SK-N-SH treated with all-trans-retinoic acid at 6 μM for 48 hours (cell line): ENCODE data around the gene ZCCHC14.

Source experiments
- ATAC-seq: fragments of 200-7000 bp; cut with Tn5 transposase; 3 replicates; pipeline ENCODE4 v1.9.1; 2020; ENCODE audit warnings: mild to moderate bottlenecking, moderate library complexity
- ARNTL ChIP-seq: fragments of 450-650 bp; formaldehyde crosslinking; IDR thresholded peaks from 2 replicates; pipeline ENCODE4 v1.5.0; 2020; ENCODE audit warnings: low read depth, mild to moderate bottlenecking, moderate library complexity, borderline replicate concordance
- BACH2 ChIP-seq: fragments of 250-450 bp; sonication (Bioruptor Pico); IDR thresholded peaks from 2 replicates; pipeline ENCODE4 v1.9.0; 2021; ENCODE audit warnings: mild to moderate bottlenecking, borderline replicate concordance
- CSDC2 ChIP-seq: fragments of 250-450 bp; sonication (Bioruptor Pico); IDR thresholded peaks from 2 replicates; pipeline ENCODE4 v1.5.0; 2020; ENCODE audit warnings: mild to moderate bottlenecking, moderate library complexity
- ESRRG ChIP-seq: fragments of 250-450 bp; sonication (Bioruptor Pico); IDR thresholded peaks from 2 replicates; pipeline ENCODE4 v1.6.1; 2021; ENCODE audit warnings: mild to moderate bottlenecking
- GLIS3 ChIP-seq: fragments of 250-450 bp; sonication (Bioruptor Pico); IDR thresholded peaks from 2 replicates; pipeline ENCODE4 v1.5.0; 2020; ENCODE audit warnings: mild to moderate bottlenecking, moderate library complexity
- ISL1 ChIP-seq: fragments of 250-450 bp; sonication (Bioruptor Pico); IDR thresholded peaks from 2 replicates; pipeline ENCODE4 v2.1.2; 2022; ENCODE audit warnings: mild to moderate bottlenecking, moderate library complexity
- OSR1 ChIP-seq: fragments of 250-450 bp; sonication (Bioruptor Pico); IDR thresholded peaks from 2 replicates; pipeline ENCODE4 v1.8.0; 2022; ENCODE audit warnings: moderate library complexity, mild to moderate bottlenecking, inconsistent platforms
- POU6F1 ChIP-seq: fragments of 250-450 bp; sonication (Bioruptor Pico); IDR thresholded peaks from 2 replicates; pipeline ENCODE4 v1.8.0; 2021; ENCODE audit warnings: low read depth, mild to moderate bottlenecking, moderate library complexity, borderline replicate concordance
- RARB ChIP-seq: fragments of 250-450 bp; sonication (Bioruptor Pico); IDR thresholded peaks from 2 replicates; pipeline ENCODE4 v1.8.0; 2021; ENCODE audit warnings: mild to moderate bottlenecking, moderate library complexity
- TOX ChIP-seq: fragments of 250-450 bp; sonication (Bioruptor Pico); IDR thresholded peaks from 2 replicates; pipeline ENCODE4 v1.8.0; 2021; ENCODE audit warnings: mild to moderate bottlenecking, moderate library complexity, borderline replicate concordance
- ZC3H10 ChIP-seq: fragments of 250-450 bp; sonication (Bioruptor Pico); IDR thresholded peaks from 2 replicates; pipeline ENCODE4 v1.5.1; 2021; ENCODE audit warnings: mild to moderate bottlenecking, moderate library complexity
- ZFP3 ChIP-seq: fragments of 250-450 bp; sonication (Bioruptor Pico); IDR thresholded peaks from 2 replicates; pipeline ENCODE4 v1.5.0; 2020; ENCODE audit warnings: mild to moderate bottlenecking, moderate library complexity
- ZFP30 ChIP-seq: fragments of 450-650 bp; formaldehyde crosslinking; IDR thresholded peaks from 2 replicates; pipeline ENCODE4 v1.5.0; 2022; ENCODE audit warnings: mild to moderate bottlenecking, moderate library complexity
- ZNF565 ChIP-seq: fragments of 450-650 bp; formaldehyde crosslinking; conservative IDR thresholded peaks from 2 replicates; pipeline ENCODE4 v1.5.0; 2020; ENCODE audit warnings: low read depth, mild to moderate bottlenecking, moderate library complexity
- ZNF70 ChIP-seq: fragments of 450-650 bp; formaldehyde crosslinking; IDR thresholded peaks from 2 replicates; pipeline ENCODE4 v1.5.0; 2020; ENCODE audit warnings: mild to moderate bottlenecking, moderate library complexity
- ZNF8 ChIP-seq: fragments of 450-650 bp; formaldehyde crosslinking; IDR thresholded peaks from 2 replicates; pipeline ENCODE4 v1.5.0; 2020; ENCODE audit warnings: mild to moderate bottlenecking, moderate library complexity
- TF ChIP-seq, protein P1 (sequence below): fragments of 250-450 bp; sonication (Bioruptor Pico); IDR thresholded peaks from 2 replicates; pipeline ENCODE4 v1.5.1; 2021; ENCODE audit warnings: mild to moderate bottlenecking, moderate library complexity
- TF ChIP-seq, protein P2 (sequence below): fragments of 250-450 bp; sonication (Bioruptor Pico); IDR thresholded peaks from 2 replicates; pipeline ENCODE4 v1.8.0; 2020; ENCODE audit warnings: mild to moderate bottlenecking, moderate library complexity, borderline replicate concordance
- TF ChIP-seq, protein P3 (sequence below): fragments of 250-450 bp; sonication (Bioruptor Pico); IDR thresholded peaks from 2 replicates; pipeline ENCODE4 v1.5.1; 2020; ENCODE audit warnings: low read depth, mild to moderate bottlenecking, moderate library complexity

The ZCCHC14 gene

DNA sequence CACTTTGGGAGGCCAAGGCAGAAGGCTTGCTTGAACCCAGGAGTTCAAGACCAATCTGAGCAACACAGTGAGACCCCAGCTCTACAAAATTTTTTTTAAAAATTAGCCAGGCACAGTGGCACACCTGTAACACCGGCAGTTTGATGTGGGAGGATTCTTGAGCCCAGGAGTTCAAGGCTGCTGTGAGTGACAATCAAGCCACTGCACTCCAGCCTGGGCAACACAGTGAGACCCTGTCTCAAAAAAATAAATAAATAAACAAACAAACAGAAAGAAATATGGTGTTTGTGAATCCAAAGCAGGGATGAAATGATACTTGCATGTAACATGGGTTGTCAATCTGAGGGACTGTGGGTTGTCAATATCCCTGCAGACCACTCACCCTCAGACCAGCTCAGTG is 125.9 kb downstream of the ZCCHC14 start:
- TF ChIP-seq ZNF8, result no peak
- TF ChIP-seq BACH2 (CRISPR knock-in tag), result no peak
- no peak for TF ChIP-seq ZFP3 (CRISPR knock-in tag)
- TF ChIP-seq, protein P1, sequence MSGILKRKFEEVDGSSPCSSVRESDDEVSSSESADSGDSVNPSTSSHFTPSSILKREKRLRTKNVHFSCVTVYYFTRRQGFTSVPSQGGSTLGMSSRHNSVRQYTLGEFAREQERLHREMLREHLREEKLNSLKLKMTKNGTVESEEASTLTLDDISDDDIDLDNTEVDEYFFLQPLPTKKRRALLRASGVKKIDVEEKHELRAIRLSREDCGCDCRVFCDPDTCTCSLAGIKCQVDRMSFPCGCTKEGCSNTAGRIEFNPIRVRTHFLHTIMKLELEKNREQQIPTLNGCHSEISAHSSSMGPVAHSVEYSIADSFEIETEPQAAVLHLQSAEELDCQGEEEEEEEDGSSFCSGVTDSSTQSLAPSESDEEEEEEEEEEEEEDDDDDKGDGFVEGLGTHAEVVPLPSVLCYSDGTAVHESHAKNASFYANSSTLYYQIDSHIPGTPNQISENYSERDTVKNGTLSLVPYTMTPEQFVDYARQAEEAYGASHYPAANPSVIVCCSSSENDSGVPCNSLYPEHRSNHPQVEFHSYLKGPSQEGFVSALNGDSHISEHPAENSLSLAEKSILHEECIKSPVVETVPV (CRISPR knock-in tag), result no peak
- TF ChIP-seq CSDC2 (CRISPR knock-in tag), result no peak
- no peak for ATAC-seq

GRCh38 chr16:87366288-87366687 is 126.5 kb downstream of the ZCCHC14 start:
- TF ChIP-seq, protein P2, sequence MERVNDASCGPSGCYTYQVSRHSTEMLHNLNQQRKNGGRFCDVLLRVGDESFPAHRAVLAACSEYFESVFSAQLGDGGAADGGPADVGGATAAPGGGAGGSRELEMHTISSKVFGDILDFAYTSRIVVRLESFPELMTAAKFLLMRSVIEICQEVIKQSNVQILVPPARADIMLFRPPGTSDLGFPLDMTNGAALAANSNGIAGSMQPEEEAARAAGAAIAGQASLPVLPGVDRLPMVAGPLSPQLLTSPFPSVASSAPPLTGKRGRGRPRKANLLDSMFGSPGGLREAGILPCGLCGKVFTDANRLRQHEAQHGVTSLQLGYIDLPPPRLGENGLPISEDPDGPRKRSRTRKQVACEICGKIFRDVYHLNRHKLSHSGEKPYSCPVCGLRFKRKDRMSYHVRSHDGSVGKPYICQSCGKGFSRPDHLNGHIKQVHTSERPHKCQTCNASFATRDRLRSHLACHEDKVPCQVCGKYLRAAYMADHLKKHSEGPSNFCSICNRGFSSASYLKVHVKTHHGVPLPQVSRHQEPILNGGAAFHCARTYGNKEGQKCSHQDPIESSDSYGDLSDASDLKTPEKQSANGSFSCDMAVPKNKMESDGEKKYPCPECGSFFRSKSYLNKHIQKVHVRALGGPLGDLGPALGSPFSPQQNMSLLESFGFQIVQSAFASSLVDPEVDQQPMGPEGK, result no peak
- TF ChIP-seq ARNTL (CRISPR knock-in tag) (no peak), RARB (no peak), ZFP30 (CRISPR knock-in tag) (no peak), ESRRG (CRISPR knock-in tag) (no peak), ISL1 (no peak), OSR1 (CRISPR knock-in tag) (no peak), ZC3H10 (CRISPR knock-in tag) (no peak), ZNF8 (no peak), GLIS3 (CRISPR knock-in tag) (no peak), CSDC2 (CRISPR knock-in tag) (no peak), ZNF565 (CRISPR knock-in tag) (no peak), ZNF70 (no peak), POU6F1 (CRISPR knock-in tag) (no peak), BACH2 (CRISPR knock-in tag) (no peak)
- TF ChIP-seq, protein P1 (CRISPR knock-in tag), result no peak
- TF ChIP-seq, protein P3, sequence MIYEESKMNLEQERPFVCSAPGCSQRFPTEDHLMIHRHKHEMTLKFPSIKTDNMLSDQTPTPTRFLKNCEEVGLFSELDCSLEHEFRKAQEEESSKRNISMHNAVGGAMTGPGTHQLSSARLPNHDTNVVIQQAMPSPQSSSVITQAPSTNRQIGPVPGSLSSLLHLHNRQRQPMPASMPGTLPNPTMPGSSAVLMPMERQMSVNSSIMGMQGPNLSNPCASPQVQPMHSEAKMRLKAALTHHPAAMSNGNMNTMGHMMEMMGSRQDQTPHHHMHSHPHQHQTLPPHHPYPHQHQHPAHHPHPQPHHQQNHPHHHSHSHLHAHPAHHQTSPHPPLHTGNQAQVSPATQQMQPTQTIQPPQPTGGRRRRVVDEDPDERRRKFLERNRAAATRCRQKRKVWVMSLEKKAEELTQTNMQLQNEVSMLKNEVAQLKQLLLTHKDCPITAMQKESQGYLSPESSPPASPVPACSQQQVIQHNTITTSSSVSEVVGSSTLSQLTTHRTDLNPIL, result no peak
- no peak for ATAC-seq

DNA sequence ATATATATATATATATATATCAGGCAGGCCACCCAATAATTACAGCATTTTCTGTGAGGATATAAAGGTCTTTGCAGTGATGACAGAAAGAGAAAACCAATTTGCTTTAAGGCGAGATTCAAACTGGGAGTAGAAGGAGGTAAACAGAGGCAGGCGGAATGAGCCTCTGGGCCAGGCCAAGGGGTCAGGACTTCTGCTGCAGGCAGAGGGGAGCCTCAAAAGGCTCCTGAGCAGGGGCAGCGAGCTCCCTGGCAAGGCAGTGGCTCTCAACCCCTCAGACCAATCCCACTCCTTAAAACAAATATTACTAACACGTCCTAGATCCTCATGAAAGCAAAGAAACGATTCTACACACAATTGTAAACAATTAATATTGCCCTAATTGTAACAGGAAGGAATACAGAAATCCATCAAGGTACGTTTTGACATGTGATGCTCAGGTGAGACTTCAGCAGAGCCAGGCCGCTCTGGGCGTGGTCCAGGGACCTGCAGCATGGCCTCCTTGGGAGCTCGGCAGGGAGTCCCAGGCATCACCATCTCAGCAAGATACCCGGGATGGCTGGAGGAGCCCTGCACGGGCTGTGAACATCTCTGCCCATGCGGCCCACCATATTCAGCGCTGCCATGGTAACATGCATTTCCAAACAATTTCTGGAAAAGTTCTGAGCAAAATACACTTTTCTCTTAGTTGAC is 127.7 kb downstream of the ZCCHC14 start:
- ATAC-seq, result no peak
- no peak for TF ChIP-seq ZFP3 (CRISPR knock-in tag)
- TF ChIP-seq CSDC2 (CRISPR knock-in tag), result no peak
- TF ChIP-seq, protein P2, result no peak
- TF ChIP-seq ISL1, result no peak
- no peak for TF ChIP-seq GLIS3 (CRISPR knock-in tag)
- TF ChIP-seq TOX, result no peak
- no peak for TF ChIP-seq ZFP30 (CRISPR knock-in tag)
